Measurements from ENCODE around the gene DDX39A. TPM values are rescaled to one million over a fixed set of nuclear protein-coding genes. Genes with fewer than 3 reads are reported as not detected.
"Not testable (repeated sequence)": the region's sequence is repeated elsewhere in the genome, so short reads cannot be mapped to it uniquely, and the experiment has no call there.

DDX39A gene
- total and polyA plus RNA-seq, 2 donors (not counting 1 experiment from before 2014, with no cell fraction given): 35.9 to 36.5 TPM

GRCh38 chr19:14375582-14376291, 43.4 kb downstream of the DDX39A start:
- Histone ChIP-seq H2AFZ (ENCODE audit: low read length) (peak overlapping the region; percentile 69), H3K4me3 (replicated peaks in 1 of 4; ENCODE audit: control extremely low read depth in 1 of 4, insufficient read depth in 1 of 4, low read depth in 3 of 4, low read length in 4 of 4) (no peak overlapping the region), H3K9ac (ENCODE audit: insufficient read depth, low read length) (no peak overlapping the region), H3K4me2 (ENCODE audit: extremely low read depth, insufficient read depth, low read length) (peak overlapping the region; percentile 44), H3K9me3 (ENCODE audit: control insufficient read depth, insufficient read depth, low read depth, low read length) (no peaks in the 10 kb centered on the region), H3K27me3 (ENCODE audit: control insufficient read depth, insufficient read depth, low read length) (no peaks in the 10 kb centered on the region), H3K27ac (ENCODE audit: insufficient read depth, low read length) (peak overlapping the region; percentile 32), H4K20me1 (ENCODE audit: control insufficient read depth, extremely low read depth, insufficient read depth, low read length) (no peaks in the 10 kb centered on the region), H3K36me3 (ENCODE audit: control insufficient read depth, insufficient read depth, low read length) (no peaks in the 10 kb centered on the region), H3K79me2 (ENCODE audit: control insufficient read depth, insufficient read depth, low read length) (no peaks in the 10 kb centered on the region), H3K4me1 (ENCODE audit: control insufficient read depth, extremely low read depth, insufficient read depth, low read length) (peaks cover 7% of the 10 kb centered on the region)
- no peak for DNase-seq (ENCODE audit: low read depth in 2 of 2)
- no peak for TF ChIP-seq EZH2 (IDR thresholded peaks at IDR 0.05; ENCODE audit: low read length, missing control alignments)
- TF ChIP-seq CTCF (conservative IDR thresholded peaks at IDR 0.05 in 1 of 2, IDR thresholded peaks at IDR 0.05 in 1 of 2; ENCODE audit: low read depth in 1 of 2, low read length in 2 of 2): no peak

- Histone ChIP-seq H3K79me2 (ENCODE audit: control insufficient read depth, insufficient read depth, low read length) (no peaks in the 10 kb centered on the region), H3K36me3 (ENCODE audit: control insufficient read depth, insufficient read depth, low read length) (no peaks in the 10 kb centered on the region), H3K4me1 (ENCODE audit: control insufficient read depth, extremely low read depth, insufficient read depth, low read length) (peaks cover 7% of the 10 kb centered on the region), H3K9me3 (ENCODE audit: control insufficient read depth, insufficient read depth, low read depth, low read length) (no peaks in the 10 kb centered on the region), H2AFZ (ENCODE audit: low read length) (peak overlapping the region; percentile 69), H4K20me1 (ENCODE audit: control insufficient read depth, extremely low read depth, insufficient read depth, low read length) (no peaks in the 10 kb centered on the region), H3K4me2 (ENCODE audit: extremely low read depth, insufficient read depth, low read length) (peak overlapping the region; percentile 44), H3K9ac (ENCODE audit: insufficient read depth, low read length) (no peak overlapping the region), H3K27me3 (ENCODE audit: control insufficient read depth, insufficient read depth, low read length) (no peaks in the 10 kb centered on the region), H3K27ac (ENCODE audit: insufficient read depth, low read length) (peak overlapping the region; percentile 32), H3K4me3 (replicated peaks in 1 of 4; ENCODE audit: control extremely low read depth in 1 of 4, insufficient read depth in 1 of 4, low read depth in 3 of 4, low read length in 4 of 4) (no peak overlapping the region)
- no peak for DNase-seq (ENCODE audit: low read depth in 2 of 2)
- TF ChIP-seq CTCF (conservative IDR thresholded peaks at IDR 0.05 in 1 of 2, IDR thresholded peaks at IDR 0.05 in 1 of 2; ENCODE audit: low read depth in 1 of 2, low read length in 2 of 2) (no peak), EZH2 (IDR thresholded peaks at IDR 0.05; ENCODE audit: low read length, missing control alignments) (no peak)
These were observed 44.0 kb downstream of the DDX39A start for GRCh38 chr19:14375055-14375581.

- not testable (repeated sequence) for H3K4me3 ChIP-seq (replicated peaks in 1 of 4; ENCODE audit: control extremely low read depth in 1 of 4, insufficient read depth in 1 of 4, low read depth in 3 of 4, low read length in 4 of 4); DNase-seq (ENCODE audit: low read depth in 2 of 2); H3K79me2 ChIP-seq (ENCODE audit: control insufficient read depth, insufficient read depth, low read length); H3K4me2 ChIP-seq (ENCODE audit: extremely low read depth, insufficient read depth, low read length); H2AFZ ChIP-seq (ENCODE audit: low read length); H3K4me1 ChIP-seq (ENCODE audit: control insufficient read depth, extremely low read depth, insufficient read depth, low read length); H3K27ac ChIP-seq (ENCODE audit: insufficient read depth, low read length); H3K9me3 ChIP-seq (ENCODE audit: control insufficient read depth, insufficient read depth, low read depth, low read length); H3K36me3 ChIP-seq (ENCODE audit: control insufficient read depth, insufficient read depth, low read length); H3K9ac ChIP-seq (ENCODE audit: insufficient read depth, low read length); H4K20me1 ChIP-seq (ENCODE audit: control insufficient read depth, extremely low read depth, insufficient read depth, low read length); H3K27me3 ChIP-seq (ENCODE audit: control insufficient read depth, insufficient read depth, low read length)
These were observed 44.8 kb downstream of the DDX39A start for GRCh38 chr19:14374313-14374712.

- H3K9me3 ChIP-seq (ENCODE audit: control insufficient read depth, insufficient read depth, low read depth, low read length); H3K79me2 ChIP-seq (ENCODE audit: control insufficient read depth, insufficient read depth, low read length); DNase-seq (ENCODE audit: low read depth in 2 of 2); H2AFZ ChIP-seq (ENCODE audit: low read length); H3K4me1 ChIP-seq (ENCODE audit: control insufficient read depth, extremely low read depth, insufficient read depth, low read length); H4K20me1 ChIP-seq (ENCODE audit: control insufficient read depth, extremely low read depth, insufficient read depth, low read length); H3K27ac ChIP-seq (ENCODE audit: insufficient read depth, low read length); H3K4me3 ChIP-seq (replicated peaks in 1 of 4; ENCODE audit: control extremely low read depth in 1 of 4, insufficient read depth in 1 of 4, low read depth in 3 of 4, low read length in 4 of 4); H3K36me3 ChIP-seq (ENCODE audit: control insufficient read depth, insufficient read depth, low read length); H3K27me3 ChIP-seq (ENCODE audit: control insufficient read depth, insufficient read depth, low read length); H3K4me2 ChIP-seq (ENCODE audit: extremely low read depth, insufficient read depth, low read length); H3K9ac ChIP-seq (ENCODE audit: insufficient read depth, low read length): not testable (repeated sequence)
These were observed 46.6 kb downstream of the DDX39A start for GRCh38 chr19:14372384-14373077.
